ENCODE data around the gene CYB5D1. TPM values are rescaled to one million over a fixed set of nuclear protein-coding genes. Genes with fewer than 3 reads are reported as not detected.

CYB5D1 gene
- total RNA-seq, 1 donor from 2014 or later = 21.1 TPM

GRCh38 chr17:7830616-7831015 lies 27.2 kb upstream of the CYB5D1 start:
- DNase-seq (ENCODE audit: low read depth) = no peak
- Histone ChIP-seq H3K27ac (ENCODE audit: low read depth, low read length) (no peak overlapping the region), H2AFZ (ENCODE audit: low read depth, low read length) (no peak overlapping the region), H3K4me2 (ENCODE audit: low read length) (no peak overlapping the region), H3K79me2 (ENCODE audit: insufficient read depth, low read length) (no peaks in the 10 kb centered on the region), H4K20me1 (ENCODE audit: insufficient read depth, low read length) (no peaks in the 10 kb centered on the region), H3K4me3 (ENCODE audit: insufficient read depth, low read depth, low read length) (no peak overlapping the region), H3K27me3 (ENCODE audit: insufficient read depth, low read length) (peaks cover 6% of the 10 kb centered on the region), H3K9ac (ENCODE audit: low read length) (no peak overlapping the region), H3K36me3 (ENCODE audit: insufficient read depth, low read length) (no peaks in the 10 kb centered on the region), H3K4me1 (ENCODE audit: insufficient read depth, low read length) (peaks cover 15% of the 10 kb centered on the region), H3K9me3 (ENCODE audit: insufficient read depth, low read depth, low read length) (no peaks in the 10 kb centered on the region)
- FAIRE-seq = no peak
- Mint-ChIP-seq H3K27me3 (ENCODE audit: low read depth, unreplicated experiment) (peaks cover 47% of the 10 kb centered on the region), H3K9me3 (ENCODE audit: unreplicated experiment) (no peaks in the 10 kb centered on the region), H3K36me3 (ENCODE audit: low read depth, unreplicated experiment) (no peaks in the 10 kb centered on the region), H3K4me3 (ENCODE audit: unreplicated experiment) (no peak overlapping the region), H3K4me1 (ENCODE audit: low read depth, unreplicated experiment) (peaks cover 3% of the 10 kb centered on the region), H3K27ac (ENCODE audit: unreplicated experiment) (no peak overlapping the region)
- TF ChIP-seq EZH2 (IDR thresholded peaks at IDR 0.05; ENCODE audit: insufficient read depth, low read length) = no peak
- TF ChIP-seq CTCF (IDR thresholded peaks at IDR 0.05; ENCODE audit: insufficient read depth, low read depth, low read length) = no peak

DNA sequence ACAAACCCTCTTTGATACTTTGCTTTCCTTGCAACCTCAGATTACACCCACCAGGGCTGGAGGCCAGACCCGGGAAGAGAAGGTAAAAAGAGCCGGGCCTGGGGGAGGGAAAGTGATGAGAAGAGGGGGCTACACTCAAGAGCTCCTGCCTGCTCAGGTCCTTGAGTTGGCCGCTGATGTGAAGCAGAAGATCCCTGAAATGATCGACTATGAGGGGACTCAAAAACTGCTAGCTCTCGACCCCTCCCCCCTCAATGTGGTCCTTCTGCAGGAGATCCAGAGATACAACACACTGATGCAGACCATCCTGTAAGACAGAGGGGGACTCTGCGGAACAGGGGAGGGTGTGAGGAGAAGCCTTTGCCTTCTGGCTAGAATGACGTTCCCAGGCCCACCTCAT lies 26.6 kb upstream of the CYB5D1 start:
- no peak overlapping the region for H3K27ac Mint-ChIP-seq (ENCODE audit: unreplicated experiment)
- Histone ChIP-seq H3K4me3 (ENCODE audit: insufficient read depth, low read depth, low read length) (no peak overlapping the region), H3K79me2 (ENCODE audit: insufficient read depth, low read length) (no peaks in the 10 kb centered on the region)

More for the DNA sequence above, 26.6 kb upstream of the CYB5D1 start:
- peaks cover 3% of the 10 kb centered on the region for H3K4me1 Mint-ChIP-seq (ENCODE audit: low read depth, unreplicated experiment)
- H3K27me3 Mint-ChIP-seq (ENCODE audit: low read depth, unreplicated experiment) = peaks cover 46% of the 10 kb centered on the region
- Histone ChIP-seq H3K4me1 (ENCODE audit: insufficient read depth, low read length) (peaks cover 19% of the 10 kb centered on the region), H3K36me3 (ENCODE audit: insufficient read depth, low read length) (no peaks in the 10 kb centered on the region), H3K4me2 (ENCODE audit: low read length) (no peak overlapping the region), H3K9ac (ENCODE audit: low read length) (no peak overlapping the region), H3K9me3 (ENCODE audit: insufficient read depth, low read depth, low read length) (no peaks in the 10 kb centered on the region), H3K27me3 (ENCODE audit: insufficient read depth, low read length) (peaks cover 6% of the 10 kb centered on the region), H4K20me1 (ENCODE audit: insufficient read depth, low read length) (no peaks in the 10 kb centered on the region), H2AFZ (ENCODE audit: low read depth, low read length) (no peak overlapping the region), H3K27ac (ENCODE audit: low read depth, low read length) (no peak overlapping the region)
- no peak for FAIRE-seq
- no peak for DNase-seq (ENCODE audit: low read depth)
- no peaks in the 10 kb centered on the region for H3K36me3 Mint-ChIP-seq (ENCODE audit: low read depth, unreplicated experiment)
- TF ChIP-seq CTCF (IDR thresholded peaks at IDR 0.05; ENCODE audit: insufficient read depth, low read depth, low read length) = no peak
- no peak for TF ChIP-seq EZH2 (IDR thresholded peaks at IDR 0.05; ENCODE audit: insufficient read depth, low read length)
- no peak overlapping the region for H3K4me3 Mint-ChIP-seq (ENCODE audit: unreplicated experiment)
- no peaks in the 10 kb centered on the region for H3K9me3 Mint-ChIP-seq (ENCODE audit: unreplicated experiment)

All from astrocyte (in vitro differentiated cells and primary cell).